Astrocyte of the cerebellum (primary cell): ENCODE measurements around the gene AATK.

ENCODE experiments used
- DNase-seq: peaks from one replicate; pipeline ENCODE4 v3.0.0-alpha.2; 2011; ENCODE audit warnings: low read depth
- H3K4me3 ChIP-seq: 2 replicates; pipeline ENCODE4 v1.5.1; 2011; ENCODE audit warnings: mild to moderate bottlenecking, low read depth, low read length, moderate library complexity
- in situ Hi-C: cut with HindIII; loops from 2 replicates; pipeline ENCODE4 v1.10.0; 2017; ENCODE audit warnings: low sequenced_read_pairs
- TF ChIP-seq, protein P1 (sequence below): IDR thresholded peaks from 2 replicates; pipeline ENCODE4 v1.5.1; 2012; ENCODE audit warnings: low read length, low read depth, moderate library complexity, mild to moderate bottlenecking; ENCODE audit errors: missing control alignments

AATK gene

DNA sequence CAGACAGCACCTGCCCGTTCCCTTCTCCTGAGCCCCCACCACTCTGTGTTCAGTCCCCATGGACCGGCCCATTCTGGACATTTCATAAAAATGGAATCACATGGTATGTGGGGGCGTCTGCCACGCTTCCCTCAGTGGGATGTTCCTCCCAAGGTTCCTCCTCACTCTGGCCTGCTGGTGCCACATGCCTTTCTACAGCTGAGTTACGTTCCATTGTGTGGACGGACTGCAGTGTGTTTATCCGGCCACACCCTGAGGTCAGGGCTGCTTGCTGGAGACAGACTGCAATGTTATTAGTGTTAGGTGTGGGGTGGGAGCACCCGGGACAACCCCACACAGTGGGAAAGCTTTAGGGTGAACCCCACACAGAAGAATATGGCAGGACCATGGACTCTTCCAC lies 5.9 kb upstream of the AATK start:
- DNase-seq = no peak
- TF ChIP-seq, protein P1, sequence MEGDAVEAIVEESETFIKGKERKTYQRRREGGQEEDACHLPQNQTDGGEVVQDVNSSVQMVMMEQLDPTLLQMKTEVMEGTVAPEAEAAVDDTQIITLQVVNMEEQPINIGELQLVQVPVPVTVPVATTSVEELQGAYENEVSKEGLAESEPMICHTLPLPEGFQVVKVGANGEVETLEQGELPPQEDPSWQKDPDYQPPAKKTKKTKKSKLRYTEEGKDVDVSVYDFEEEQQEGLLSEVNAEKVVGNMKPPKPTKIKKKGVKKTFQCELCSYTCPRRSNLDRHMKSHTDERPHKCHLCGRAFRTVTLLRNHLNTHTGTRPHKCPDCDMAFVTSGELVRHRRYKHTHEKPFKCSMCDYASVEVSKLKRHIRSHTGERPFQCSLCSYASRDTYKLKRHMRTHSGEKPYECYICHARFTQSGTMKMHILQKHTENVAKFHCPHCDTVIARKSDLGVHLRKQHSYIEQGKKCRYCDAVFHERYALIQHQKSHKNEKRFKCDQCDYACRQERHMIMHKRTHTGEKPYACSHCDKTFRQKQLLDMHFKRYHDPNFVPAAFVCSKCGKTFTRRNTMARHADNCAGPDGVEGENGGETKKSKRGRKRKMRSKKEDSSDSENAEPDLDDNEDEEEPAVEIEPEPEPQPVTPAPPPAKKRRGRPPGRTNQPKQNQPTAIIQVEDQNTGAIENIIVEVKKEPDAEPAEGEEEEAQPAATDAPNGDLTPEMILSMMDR = no peak
- in situ Hi-C loops = no loop called here
- H3K4me3 ChIP-seq = no peak overlapping the region

DNA sequence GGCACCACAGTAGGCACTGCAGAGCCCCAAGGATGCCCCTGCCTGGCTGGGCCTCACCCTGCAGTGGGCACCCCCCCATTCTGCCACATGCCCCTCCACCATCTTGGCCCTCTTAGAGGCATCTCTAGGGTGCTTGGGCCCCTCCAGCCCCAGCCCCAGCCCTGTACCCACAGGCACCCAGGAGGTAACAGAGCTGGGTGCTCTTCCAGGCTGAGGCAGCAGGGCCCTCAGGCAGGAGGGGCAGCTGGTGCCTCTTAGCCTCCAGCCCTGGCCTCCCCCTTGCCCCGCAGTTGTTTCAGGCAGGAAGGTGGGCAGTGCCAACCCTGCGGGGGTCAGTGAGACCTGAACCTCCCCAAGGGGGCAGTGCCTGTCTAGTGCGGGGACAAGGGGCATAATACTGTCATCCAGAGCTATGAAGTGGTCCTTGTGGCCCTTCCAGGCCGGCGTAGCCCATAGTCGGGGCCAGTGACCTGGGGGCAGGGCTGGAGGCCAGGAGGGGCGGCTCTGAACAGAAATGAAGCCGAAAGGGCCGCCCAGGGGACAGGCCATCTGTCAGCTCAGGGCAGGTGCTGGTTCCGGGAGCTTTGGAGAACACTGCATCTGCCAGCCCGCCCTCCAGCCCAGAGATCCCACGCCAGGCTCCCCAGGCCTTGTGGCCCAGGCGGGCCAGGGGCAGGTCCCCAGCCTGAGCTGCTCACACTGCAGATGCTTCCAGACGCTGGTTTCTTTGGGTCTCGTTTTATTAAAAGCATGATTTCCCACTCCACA lies 4.9 kb upstream of the AATK start:
- TF ChIP-seq, protein P1 = no peak
- in situ Hi-C loops = no loop called here
- DNase-seq = no peak
- H3K4me3 ChIP-seq = no peak overlapping the region

DNA sequence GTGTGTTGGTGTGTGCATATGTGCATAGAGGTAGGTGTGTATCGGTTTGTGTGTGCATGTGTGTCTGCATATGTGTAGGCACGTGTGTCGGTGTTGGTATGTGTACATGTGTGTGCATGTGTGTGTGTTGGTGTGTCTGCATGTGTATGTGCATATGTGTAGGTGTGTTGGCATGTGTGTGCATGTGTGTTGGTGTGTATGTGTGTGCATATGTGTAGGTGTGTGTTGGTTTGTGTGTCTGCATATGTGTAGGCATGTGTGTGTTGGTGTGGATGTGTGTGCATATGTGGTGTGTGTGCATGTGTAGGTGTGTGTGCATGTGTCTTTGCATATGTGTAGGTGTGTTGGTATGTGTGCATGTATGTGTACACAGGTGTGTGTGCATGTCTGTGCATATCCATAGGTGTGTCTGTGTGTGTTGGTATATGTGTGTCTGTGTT lies 3.9 kb upstream of the AATK start:
- TF ChIP-seq, protein P1 = no peak
- no peak overlapping the region for H3K4me3 ChIP-seq
- in situ Hi-C loops = no loop called here
- DNase-seq = no peak

DNA sequence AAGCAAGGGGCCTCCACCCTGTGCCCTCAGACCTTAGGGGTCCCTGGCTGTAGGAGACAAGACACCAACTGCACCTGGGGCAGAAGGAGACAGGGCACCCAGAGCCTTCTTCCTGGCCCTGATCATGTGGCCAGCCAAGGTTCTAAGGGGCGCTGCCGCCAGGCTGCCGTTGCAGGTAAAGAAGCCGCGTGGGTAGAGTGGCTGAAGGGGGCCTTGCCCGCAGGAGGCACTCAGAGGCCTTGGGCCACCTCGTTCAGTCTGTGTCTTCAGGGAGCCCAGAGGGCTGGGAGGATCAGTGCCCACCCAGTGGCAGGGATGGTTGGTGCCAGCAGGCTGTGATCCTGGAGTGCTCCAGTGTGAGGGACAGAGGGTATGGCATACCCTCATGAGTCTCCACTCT lies 1.6 kb upstream of the AATK start:
- TF ChIP-seq, protein P1 = no peak
- in situ Hi-C loops = no loop called here
- DNase-seq = no peak
- H3K4me3 ChIP-seq = no peak overlapping the region

DNA sequence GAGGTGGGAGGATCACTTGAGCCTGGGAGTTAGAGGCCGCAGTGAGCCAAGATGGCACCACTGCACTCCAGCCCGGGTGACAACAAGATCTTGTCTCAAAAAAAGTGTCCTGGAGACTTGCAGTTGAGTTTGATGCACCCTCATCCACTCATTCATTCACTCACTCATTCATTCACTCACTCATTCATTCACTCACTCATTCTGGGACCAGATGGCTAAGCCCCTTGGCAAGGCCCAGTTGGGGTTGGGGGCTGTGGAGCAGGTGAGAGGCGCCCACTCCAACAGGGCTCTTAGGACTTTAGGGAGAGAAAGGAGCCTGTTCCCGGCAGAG lies 1.1 kb upstream of the AATK start:
- in situ Hi-C loops = no loop called here
- DNase-seq = no peak
- H3K4me3 ChIP-seq = no peak overlapping the region
- TF ChIP-seq, protein P1 = no peak

DNA sequence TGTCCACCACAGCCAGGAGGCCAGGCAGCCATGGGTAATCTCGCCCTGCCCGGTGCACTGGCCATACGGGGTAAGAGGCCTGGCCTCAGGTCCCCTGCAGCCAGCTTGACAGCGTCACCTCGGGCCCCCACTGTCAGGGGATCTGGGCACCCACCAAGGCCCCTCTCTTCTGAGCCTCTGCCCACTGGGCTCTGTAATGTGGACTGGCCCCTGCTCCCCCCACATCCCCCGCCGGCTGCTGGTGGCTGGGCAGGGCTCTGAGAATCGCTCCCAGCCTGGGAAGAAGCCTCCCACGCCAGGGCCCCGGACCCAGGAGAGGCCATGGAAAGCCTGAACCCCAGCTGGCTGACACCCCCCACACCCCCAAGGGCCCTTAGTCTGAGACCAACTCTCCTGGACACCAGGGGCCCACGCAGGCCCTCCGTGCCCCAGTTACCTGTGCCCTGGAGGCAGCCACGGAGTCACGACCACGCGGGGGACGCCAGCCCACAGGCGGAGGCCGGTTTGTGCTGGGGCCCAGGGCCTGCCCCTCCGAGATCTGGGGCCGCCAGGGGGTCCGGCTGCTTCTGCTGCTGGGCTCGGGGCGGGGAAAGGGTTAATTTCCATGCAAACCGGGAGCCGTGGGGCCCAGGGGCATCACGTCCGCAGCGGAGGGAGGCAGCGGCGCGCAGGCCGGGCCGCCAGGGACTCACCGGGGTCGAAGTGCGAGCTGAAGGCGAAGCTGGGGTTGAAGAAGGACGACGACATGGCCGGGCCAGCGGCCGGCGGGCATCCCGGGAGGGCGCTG lies 582 bp downstream of the AATK start, which contains the start of gene PVALEF:
PVALEF (plus strand) TSS at position 262 of the 787 bp plus-strand sequence. CDS start 15,720 bp downstream, outside the sequence.
- TF ChIP-seq, protein P1 = no peak
- DNase-seq = no peak
- in situ Hi-C loops = no loop called here
- no peak within 1 kb of the TSS for H3K4me3 ChIP-seq
